ENCODE measurements around the gene DMKN.

DNA sequence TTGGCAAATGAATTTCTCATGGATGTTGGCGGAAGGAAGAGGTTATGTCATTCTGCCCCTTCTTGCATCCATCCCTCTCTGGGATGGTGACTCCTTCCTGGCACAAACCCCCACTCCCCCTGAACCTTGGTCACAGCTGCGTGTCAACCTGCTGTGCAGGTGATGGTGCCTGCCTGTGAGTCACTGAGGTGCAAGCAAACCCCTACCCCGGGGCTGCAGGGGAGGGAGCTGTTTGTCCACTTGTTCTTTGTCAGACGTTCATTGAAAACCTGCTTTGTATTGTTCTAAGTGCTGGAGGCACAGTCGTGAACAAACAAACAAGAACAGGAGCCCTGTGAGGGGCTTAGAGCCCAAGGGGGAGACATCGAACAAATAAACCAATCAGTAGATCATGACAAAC lies 17.8 kb upstream of the DMKN start:
- TF ChIP-seq YY1 (IDR thresholded peaks at IDR 0.05; ENCODE audit: insufficient read depth, insufficient read length) (no peak), ZNF274 (IDR thresholded peaks at IDR 0.05; ENCODE audit: low read depth, low read length) (no peak)
